Superior temporal gyrus (tissue), 1 donor: ENCODE data around the gene POP4.

Experiments used
- DNase-seq: peaks from one replicate; pipeline ENCODE4 v3.0.0-alpha.2; 2016; ENCODE audit errors: extremely low spot score

The POP4 gene

DNA sequence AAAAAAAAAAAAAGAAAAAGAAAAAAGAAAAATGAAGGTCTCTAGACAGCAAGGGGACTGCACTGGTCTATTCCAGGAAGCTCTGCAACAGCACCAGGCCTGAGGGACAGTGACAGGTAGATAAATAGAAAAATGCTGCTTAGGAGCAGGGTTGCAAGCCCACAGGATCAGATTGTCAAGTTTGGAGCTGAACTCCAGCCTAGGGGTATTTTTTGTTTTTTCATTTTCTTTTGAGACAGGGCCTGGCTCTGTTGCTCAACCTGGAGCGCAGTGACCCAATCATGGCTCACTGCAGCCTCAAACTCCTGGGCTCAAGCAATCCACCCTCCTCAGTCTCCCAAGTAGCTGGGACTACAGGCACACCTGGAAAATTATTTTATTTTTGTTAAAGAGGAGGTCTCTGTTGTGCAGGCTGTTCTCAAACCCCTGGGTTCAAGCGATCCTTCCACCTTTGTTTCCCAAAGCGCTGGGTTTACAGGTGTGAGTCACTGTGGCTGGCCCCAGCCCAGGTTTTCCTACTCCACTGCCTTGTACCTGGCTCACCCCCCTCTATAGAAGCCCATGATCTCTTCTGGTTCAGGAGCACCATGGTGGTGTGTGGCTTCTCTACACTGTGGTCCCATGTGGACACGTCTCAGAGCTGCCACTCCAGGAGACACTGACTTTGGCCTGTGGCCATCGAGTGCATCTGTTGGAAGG is 23.9 kb downstream of the POP4 start:
- no peak for DNase-seq

DNA sequence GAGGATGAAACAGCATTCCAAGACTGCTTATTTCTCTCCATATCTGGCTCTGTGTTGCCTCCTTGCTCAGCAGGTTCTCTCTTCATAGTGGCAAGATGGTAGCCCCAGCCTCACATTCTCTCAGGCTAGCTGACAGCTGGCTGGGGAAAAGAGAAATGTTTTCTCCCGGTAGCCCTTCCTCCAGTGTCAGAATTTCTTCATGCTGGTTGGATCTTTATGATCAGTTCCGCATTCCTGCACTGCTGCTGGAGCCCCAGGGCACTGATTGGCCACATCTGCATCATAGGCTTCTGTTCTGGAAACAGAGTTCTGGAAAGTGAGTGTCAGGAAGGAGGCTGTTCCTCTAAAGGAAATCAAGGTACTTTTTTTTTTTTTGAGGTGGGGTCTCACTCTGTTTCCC is 24.6 kb downstream of the POP4 start:
- DNase-seq: no peak

DNA sequence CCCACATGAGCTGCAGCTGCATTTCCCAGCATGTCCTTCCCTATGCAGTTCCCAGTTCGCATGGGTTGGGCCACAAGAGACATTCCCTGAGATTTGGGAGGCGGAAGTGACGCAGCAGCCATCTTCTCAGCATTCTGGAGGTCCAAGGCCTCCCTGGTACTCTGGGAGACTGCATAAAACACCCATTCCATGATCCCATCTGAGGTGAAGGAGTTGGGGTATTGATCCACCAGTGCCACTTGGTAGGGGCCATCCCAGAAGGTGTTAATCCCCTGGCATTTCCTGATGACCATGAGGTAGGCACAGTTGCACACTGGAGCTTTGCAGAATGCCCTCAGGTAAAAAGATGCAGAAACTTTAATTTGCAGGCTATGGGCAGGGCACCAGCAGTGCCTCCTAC is 25.4 kb downstream of the POP4 start:
- DNase-seq: no peak

DNA sequence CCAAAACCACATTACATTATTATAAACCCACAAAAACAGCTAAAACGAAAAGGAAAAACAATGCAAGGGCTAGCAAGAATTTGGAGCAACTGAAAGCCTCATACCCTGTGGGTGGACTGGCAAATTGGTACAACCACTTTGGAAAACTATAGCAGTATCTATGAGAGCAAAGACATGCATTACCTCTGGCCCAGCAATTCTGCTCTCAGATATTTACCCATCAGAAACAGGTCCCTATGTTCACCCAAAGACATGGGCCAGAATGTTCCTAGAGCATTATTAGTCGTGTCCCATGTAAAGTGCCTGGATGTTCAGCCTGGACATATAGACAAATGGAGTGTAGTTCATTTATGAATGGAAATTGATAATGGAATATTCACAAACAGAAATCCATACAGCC is 27.9 kb downstream of the POP4 start:
- no peak for DNase-seq

DNA sequence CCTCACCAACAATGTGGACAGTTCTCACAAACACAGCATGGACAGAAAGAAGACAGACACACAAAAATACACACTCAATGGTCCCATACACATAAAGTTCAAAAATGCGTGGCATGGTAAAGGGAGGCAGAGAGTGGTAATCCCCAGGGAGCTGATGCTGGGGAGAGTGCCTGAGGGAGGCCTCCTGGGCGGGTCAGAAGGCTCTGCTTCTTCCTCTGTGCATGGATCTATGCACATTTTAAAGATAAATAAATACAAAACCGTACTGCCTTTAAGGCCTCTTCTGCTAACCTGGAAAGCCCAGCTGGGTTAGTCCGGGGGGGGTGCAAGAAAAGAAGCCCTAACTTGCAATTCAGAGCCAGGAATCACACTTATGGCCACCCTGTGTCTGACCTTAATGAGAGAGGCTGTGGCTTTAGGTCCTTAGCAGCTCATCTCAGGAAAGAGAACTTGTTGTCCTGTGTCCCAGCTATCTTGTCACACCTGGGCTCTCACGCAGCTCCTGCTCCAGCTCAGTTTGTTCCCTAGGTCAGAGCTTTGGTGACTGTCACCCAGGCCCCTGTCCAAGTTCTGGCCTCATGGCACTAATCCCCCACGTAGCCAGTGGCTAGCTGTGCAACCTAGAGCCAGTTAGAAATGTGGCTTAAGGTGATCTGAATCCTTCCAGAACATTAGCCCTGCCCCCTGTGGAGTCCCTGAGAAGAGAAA is 28.5 kb downstream of the POP4 start:
- DNase-seq: no peak

DNA sequence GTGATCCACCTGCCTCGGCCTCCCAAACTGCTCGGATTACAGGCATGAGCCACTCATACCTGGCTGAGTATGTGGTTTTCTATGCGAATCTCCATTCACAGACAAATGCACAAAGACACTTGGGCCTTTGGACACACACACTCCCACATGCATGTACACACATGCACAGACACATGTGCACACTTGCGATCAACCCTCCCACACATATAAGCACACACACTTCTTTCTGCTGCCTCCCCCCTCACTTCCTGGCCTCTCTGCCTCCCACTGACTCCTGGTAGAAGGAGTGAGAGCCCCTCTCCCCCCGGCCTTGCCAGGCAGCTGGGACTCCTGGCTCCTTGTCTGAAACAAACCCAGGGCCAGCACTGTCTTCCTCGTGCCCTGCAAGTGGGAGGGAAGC is 29.9 kb downstream of the POP4 start:
- no peak for DNase-seq

DNA sequence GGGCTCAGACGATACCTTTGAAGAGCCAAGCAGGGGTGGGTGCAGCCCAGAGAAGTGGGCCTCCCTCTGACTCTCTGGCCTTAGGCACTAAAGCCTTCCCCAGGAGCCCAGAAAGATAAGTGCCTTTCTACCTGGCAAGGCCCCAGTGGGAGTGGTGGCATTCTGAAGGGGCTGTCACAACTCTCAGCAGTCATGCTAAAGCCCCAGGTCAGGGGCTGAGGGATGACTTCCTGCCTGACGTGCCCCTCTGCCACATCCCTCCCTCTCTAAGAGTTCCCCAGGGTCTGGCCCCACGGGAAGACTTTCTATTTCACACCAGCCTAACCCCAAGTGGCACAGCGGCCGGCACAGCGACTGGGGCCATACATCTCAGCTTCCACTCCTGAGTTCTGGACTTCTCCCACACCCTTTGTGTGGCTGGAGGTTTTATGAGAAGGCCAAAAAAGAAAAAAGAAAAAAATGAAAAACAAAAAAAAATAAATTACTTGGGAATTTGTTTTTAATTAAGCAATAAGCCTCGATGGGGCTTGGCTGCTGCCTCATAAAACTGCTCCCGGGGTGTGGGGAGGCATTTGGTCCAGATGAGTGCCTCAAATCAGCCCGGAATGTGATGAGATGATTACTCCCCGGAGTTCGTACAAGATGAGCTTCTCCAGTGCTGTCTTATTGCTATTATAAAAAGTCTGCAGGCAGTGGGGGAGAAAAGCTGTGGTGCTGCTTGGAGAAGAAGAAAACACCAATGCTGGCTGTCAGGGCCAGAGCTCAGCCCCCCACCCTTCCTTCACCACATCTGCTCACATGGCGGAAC is 30.7 kb downstream of the POP4 start:
- no peak for DNase-seq

DNA sequence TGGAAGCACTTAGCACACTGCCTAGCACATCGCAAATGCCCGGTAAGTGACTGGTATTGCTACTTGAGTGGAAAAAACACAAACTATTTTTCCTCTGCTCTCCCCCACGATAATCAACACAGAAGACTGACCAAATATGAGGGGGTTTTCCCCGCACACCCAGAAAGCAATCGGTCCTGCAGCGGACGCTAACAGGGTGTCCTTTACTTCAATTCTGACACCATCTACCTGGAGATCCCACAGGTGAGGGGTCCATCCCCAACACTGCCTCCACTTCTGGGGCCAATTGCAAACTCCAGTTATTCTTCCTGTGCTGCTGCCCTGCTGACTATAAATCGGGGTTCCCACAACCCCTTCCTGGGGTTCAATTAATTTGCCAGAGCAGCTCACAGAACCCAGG is 33.0 kb downstream of the POP4 start:
- no peak for DNase-seq

DNA sequence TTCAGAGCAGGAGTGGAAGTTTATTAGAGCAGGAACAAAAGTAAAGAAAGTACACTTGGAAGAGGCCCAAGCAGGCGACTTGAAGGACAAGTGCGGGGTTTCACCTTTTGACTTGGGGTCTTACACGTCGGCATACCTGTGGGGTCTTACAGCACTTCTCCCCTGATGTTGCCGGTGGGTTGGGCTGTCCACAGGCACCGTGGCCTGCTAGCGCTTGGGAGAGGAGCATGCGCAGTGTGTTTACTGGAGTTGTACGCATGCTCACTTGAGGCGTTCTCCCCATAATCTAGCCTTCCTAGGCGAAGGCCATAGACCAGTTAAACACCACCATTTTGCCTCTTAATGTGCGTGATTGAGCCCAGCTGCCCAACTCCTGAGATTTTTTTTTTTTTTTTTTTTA is 34.1 kb downstream of the POP4 start:
- DNase-seq: no peak

DNA sequence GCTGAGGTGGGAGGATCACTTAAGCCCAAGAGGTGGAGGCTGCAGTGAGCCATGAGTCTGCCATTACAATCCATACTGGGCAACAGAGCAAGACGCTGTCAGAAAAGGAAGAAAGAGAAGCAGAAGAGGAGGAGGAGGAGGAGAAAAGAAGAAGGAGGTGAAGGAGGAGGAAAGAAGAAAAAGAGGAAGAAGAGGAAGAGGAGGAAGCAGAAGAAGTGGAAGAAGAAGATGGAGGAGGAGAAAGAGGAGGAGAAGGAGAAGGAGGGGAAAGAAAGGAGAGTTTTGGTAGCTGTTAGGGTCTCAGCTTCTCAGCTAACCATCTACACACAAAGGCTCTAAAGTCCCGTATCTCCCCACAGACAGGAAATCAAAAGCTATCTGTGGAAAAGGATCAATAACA is 35.5 kb downstream of the POP4 start:
- DNase-seq: no peak

DNA sequence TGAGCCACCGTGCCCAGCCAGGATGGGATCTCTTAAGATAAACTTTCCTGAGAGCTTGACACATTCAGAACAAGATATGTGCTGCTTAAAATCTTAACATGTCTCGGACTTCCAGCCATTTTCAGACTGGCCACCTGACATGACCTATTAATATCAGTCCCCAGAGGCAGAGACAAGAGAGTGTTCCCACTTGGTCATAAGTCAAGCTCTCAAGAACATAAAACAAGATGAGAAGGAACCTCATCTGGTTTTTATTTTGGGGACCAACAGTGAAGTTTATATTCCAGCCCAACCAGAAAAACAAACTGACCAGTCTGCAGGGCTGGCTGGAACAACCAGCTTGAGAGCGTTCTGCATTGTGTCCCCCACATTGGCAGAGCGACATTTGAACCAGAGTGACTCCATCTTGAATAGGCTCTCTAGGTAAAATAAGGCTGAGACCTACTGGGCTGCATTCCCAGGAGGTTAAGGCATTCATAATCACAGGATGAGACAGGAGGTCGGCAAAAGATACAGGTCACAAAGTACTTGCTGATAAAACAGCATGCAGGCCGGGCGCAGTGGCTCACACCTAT is 37.4 kb downstream of the POP4 start:
- no peak for DNase-seq

DNA sequence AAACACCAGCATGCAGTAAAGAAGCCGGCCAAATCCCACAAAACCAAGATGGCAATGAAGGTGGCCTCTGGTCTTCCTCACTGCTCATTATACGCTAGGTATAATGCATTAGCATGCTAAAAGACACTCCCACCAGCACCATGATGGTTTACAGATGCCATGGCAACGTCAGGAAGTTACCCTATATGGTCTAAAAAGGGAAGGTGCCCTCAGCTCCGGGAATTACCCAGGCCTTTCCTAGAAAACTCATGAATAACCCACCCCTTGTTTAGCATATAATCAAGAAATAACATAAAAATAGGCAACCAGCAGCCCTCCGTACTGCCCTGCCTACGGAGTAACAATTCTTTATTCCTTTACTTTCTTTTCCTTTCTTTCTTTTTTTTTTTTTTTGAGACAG is 38.1 kb downstream of the POP4 start:
- DNase-seq: no peak

DNA sequence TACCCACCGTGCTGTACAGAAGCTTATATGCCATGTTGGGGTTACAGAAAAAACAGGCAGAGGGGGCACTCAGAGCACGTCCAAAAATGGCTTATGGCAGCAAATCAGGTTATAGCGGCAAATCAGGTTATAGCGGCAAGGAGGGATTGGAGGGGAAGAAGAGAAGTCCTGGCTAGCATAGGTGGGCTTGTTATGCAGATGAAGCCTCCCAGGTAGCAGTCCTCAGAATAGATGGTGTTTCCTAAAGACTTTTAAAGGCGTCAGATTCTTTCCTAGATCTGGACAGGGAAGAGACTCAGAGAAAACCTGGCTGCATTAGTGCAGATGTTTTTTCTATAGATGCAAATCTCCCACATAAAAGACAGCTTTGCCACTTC is 39.4 kb downstream of the POP4 start:
- no peak for DNase-seq

DNA sequence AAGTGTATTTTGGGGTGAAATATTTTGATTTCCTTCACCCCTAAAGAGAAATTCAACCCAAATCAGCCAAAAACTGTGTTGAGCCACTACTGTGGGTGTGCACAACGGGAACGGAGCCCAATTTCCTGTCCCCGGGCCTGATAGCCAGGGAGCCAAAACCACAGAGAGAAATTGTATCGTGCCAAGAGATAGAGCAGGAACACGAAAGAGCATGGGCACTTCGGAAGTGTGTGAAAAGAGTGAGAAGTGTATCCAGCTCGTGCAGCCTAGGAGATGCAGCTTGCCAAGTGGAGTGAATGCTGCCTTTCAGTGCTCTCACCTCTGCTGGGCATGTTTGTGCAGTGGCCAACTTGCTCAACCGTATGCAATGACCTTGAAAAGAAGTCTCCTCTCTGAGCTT is 39.8 kb downstream of the POP4 start:
- peak; percentile 32 for DNase-seq

DNA sequence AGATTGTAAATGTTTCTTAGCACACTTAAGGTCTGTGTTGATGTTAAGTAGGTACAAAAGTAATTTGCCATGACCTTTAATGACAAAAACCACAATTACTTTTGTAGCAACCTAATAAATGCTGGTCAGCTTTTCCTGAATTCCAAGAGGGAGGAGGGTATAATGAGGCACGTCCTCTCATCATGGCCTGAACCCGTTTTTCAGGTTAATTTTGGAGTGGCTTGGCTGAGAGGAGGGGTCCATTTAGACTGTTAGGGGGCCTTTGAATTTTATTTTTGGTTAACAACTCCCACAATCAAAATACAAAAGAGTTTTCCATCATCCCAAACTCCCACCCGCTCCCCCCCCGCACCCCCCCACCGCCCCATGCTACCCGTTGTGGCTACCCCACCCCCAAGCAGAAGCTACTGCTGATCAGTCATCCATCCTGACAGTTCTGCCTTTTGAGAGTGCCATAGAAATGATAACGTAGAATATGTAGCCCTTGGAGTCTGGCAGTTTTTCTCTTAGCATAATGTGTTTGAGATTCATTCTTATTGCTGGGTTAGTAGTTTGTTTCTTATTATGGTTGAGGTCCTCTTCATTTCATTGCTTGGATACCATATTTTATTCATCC is 44.8 kb downstream of the POP4 start:
- DNase-seq: no peak

DNA sequence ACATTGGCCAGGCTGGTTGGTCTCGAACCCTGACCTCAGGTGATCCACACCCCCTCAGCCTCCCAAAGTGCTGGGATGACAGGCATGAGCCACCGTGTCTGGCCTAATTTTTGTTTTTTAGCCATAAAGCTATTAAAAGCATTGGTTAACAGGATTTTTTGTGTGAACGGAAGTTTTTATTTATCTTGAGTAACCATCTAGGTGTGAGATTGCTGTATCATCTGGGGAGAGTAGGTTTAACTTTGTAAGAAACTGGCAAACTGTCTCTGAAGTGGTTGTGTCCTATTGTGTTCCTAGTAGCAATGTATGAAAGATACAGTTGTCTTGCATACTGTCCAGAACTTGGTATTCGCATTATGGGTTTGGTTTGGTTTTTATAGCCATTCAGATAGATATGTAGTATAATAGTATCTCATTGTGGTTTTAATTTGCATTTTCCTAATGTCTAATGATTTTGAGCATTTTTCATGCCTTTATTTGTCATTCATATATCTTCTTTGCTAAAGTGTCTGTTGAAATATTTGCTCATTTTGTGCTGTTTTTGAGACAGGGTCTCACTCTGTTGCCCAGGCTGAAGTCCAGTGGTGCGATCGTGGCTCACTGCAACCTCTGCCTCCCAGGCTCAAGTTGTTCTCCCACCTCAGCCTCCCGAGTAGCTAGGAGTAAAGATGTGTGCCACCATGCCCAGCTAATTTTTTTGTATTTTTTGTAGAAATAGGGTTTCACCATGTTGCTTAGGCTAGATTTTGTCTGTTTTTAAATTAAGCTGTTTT is 45.7 kb downstream of the POP4 start:
- no peak for DNase-seq

DNA sequence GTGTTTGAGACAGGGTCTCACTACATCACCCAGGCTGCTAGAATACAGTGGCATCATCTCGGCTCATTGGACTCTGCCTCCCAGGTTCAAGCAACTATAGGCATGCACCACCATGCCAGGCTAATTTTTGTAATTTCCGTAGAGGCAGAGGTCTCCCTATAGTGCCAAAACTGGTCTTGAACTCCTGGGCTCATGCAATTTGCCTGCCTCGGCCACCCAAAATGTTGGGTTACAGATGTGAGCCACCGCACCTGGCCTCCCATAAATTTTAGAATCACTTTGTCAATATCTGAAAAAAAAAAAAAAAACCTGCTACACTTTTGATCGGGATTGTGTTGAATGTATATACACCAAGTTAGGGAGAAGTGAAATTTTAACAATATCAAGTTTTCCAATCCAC is 47.3 kb downstream of the POP4 start:
- no peak for DNase-seq

DNA sequence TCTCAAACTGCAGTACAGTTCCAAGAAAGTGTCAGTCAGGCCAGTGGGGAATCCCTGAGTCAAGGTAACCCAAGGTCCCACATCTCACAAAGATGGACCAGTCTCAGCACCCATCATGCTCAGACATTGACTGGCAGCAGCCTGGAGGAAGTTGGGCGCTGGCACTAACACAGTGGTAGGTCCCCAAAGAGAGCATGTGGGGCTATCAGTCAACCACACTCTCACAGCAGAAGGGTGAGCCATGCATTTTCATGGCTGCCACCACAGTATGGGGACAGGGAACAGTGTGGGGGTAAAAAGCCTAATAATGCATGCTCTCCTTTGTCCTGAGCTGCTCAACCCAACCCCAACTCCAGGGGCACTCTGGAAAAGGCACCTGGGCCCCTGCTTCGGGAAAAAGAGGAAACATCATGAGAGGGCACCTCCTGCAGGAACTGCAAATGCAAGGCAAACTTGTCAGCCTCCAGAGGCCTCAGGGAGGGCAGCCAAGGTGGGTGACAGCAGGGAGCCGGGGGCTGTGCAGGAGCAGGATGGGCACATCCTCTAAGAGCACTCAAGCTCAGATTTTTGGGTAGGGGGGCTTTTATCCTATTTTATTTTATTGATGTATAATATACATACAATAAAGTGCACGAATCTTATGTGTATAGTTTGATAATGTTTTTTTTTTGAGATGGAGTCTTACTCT is 49.7 kb downstream of the POP4 start:
- DNase-seq: no peak

DNA sequence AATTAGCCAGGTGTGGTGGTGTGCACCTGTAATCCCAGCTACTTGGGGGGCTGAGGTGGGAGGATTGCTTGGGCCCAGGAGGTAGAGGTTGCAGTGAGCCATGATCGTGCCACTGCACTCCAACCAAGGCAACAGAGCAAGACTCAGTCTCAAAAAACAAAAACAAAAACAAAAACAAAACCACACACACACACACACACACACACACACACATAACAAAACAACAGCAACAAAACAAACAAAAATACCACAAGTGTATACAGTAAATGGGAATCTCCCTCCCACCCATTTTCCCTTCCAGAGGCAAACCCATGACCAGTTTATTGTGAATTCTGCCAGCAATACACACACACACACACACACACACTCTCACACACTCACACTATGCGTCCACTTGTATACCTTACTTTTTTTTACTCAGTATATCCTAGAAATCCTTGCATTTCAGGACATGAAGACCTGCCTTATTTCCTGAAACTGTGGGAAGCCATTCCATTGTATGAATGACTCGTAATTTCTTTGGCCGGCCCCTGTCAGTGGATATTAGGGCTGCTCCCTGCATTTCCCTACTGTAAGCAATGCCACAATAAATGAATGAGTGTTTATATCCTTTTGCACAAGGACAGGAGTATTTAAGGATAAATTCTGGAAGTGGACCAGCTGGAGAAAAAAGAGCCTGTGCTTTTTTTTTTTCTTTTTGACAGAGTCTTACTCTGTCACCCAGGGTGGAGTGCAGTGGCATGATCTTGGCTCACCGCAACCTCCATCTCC is 52.3 kb downstream of the POP4 start:
- no peak for DNase-seq

DNA sequence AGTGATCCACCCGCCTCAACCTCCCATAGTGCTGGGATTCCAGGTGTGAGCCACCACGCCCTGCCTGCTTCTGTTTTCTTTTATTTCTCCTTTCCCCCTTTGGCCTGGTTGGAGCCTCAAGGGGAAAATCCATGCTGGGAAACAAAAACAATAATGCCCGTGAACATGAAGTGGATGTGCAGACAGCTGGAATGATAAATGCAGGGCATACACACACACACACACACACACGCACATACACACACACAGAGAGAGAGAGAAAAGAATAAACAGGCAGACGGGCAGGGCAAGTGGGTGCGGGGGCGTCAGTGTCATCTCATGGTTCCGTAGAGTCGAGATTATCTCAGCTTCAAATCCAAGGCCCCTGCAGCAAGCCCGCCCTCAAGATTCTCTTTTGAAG is 54.8 kb downstream of the POP4 start:
- no peak for DNase-seq
